Activated T-cell treated with anti-CD3 and anti-CD28 coated beads, Interleukin-2, amount 50 U/mL, for 72 hours (primary cell): ENCODE data around the gene ETS1. TPM values are rescaled to one million over a fixed set of nuclear protein-coding genes. Genes with fewer than 3 reads are reported as not detected.
A peak's percentile ranks its signal among the peaks of the same experiment; 100 is the strongest.

Source experiments
- ATAC-seq, 2 donors: fragments of 150-1000 bp; cut with Tn5 transposase; replicated peaks in 1 of 2; 2 replicates each; pipeline ENCODE4 v1.10.0; 2021; ENCODE audit warnings: moderate library complexity in 2 of 2, mild to moderate bottlenecking in 1 of 2
- DNase-seq, 2 donors: peaks; one replicate each; pipeline ENCODE4 v3.0.0; 2021 to 2022; ENCODE audit warnings: mixed read lengths in 1 of 2
- H3K27ac Mint-ChIP-seq: one replicate; pipeline ENCODE4 v1.8.0; 2022; ENCODE audit warnings: mild to moderate bottlenecking, moderate library complexity, mixed read lengths
- H3K27me3 Mint-ChIP-seq: one replicate; pipeline ENCODE4 v1.8.0; 2022; ENCODE audit warnings: low read depth, mixed read lengths
- H3K36me3 Mint-ChIP-seq, 2 donors: one replicate each; pipeline ENCODE4 v1.8.0; 2022; ENCODE audit warnings: mixed read lengths in 2 of 2, mild to moderate bottlenecking in 1 of 2; ENCODE audit not compliant: insufficient read depth in 2 of 2
- H3K4me1 Mint-ChIP-seq: one replicate; pipeline ENCODE4 v1.8.0; 2022; ENCODE audit warnings: low read depth, mixed read lengths
- H3K4me3 Mint-ChIP-seq, 2 donors: one replicate each; pipeline ENCODE4 v1.8.0; 2022; ENCODE audit warnings: mild to moderate bottlenecking in 2 of 2, mixed read lengths in 2 of 2, moderate library complexity in 2 of 2
- H3K9me3 Mint-ChIP-seq, 2 donors: one replicate each; pipeline ENCODE4 v1.8.0; 2022; ENCODE audit warnings: mixed read lengths in 2 of 2
- total RNA-seq, 2 donors: library from RNA; stranded (reverse); gene quantifications; one replicate each; pipeline ENCODE4 v1.2.3, GENCODE V29; 2022

The ETS1 gene
- total RNA-seq, 2 donors from 2014 or later, result 713 to 736 TPM

GRCh38 chr11:128549256-128549944, 38.0 kb downstream of the ETS1 start:
- H3K27me3 Mint-ChIP-seq, result no peaks in the 10 kb centered on the region
- H3K36me3 Mint-ChIP-seq, result no peaks in the 10 kb centered on the region
- peak overlapping the region; percentile 69 for H3K27ac Mint-ChIP-seq
- peaks cover 97% of the 10 kb centered on the region for H3K4me1 Mint-ChIP-seq
- peak overlapping the region; percentile 75 to 91 for H3K4me3 Mint-ChIP-seq
- DNase-seq (no peak), ATAC-seq (no peak)
- H3K9me3 Mint-ChIP-seq, result no peaks in the 10 kb centered on the region

DNA sequence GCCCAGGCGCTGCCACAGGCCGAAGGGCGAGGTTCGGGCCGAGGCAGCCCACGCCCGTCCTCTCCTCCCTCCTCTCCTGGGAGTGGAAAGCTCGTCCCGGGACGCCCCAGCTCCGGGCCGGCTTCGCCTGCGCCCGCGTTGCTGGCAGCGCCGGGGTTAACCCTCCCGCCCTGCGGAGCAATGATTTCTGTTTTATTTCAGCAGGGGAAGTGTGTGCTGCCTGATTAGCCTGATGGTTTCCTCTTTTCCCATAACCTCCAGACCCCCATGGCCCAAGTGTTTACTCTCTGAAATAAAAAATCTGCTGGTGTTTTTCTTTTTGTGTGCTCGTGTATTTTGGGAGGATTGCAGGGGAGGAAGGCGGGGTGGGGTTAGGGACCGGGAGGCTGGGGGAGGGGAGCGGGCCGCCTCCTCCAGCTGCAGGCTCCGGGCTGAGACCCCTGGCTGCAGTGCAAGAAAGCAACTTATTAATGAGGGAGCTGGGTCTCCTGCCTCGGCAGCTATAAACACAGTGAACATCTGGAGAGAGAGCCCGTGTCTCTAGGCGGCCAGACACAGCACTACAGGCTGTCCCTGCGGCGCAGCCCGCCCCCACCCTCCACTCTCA, 38.6 kb downstream of the ETS1 start:
- Mint-ChIP-seq H3K27me3 (no peaks in the 10 kb centered on the region), H3K4me1 (peaks cover 95% of the 10 kb centered on the region), H3K9me3 (no peaks in the 10 kb centered on the region), H3K27ac (peak overlapping the region; percentile 96), H3K36me3 (no peaks in the 10 kb centered on the region), H3K4me3 (peak overlapping the region; percentile 91 to 92)
- DNase-seq (peak in 1 of 2 donors; percentile 44), ATAC-seq (no peak)

DNA sequence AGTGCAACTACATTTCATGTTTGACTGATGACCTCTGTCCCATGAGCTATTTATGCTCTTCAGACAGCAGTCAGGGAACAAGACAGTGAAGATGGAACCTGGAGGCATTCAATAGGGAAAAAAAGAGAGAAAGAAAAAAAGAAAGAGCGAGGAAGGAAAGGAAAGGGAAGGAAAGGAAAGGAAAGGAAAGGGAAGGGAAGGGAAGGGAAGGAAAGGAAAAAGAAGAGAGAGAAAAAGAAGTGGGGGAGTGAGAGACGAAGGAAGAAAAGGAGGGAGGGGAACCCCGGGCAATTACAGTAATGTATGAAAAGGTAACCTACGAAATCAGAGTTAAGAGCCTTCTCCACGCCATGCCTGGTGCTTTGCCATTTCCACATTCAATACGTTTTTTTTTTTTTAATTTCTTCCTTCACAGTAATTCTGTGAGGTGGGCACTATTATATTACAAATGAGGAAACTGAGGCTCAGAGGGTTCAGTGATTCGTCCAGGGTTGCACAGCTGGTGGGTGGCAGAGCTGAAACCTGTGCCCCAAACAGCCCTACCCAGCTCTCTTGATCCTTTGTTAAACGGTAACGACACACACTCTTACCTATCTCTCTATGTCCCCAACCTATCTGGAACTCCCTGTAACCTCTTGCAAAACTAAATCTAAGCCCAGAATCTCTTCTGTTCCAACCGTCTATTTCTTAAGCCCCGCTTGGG, 39.3 kb downstream of the ETS1 start:
- no peaks in the 10 kb centered on the region for H3K36me3 Mint-ChIP-seq
- no peaks in the 10 kb centered on the region for H3K9me3 Mint-ChIP-seq
- H3K27ac Mint-ChIP-seq, result peak overlapping the region; percentile 96
- DNase-seq (no peak), ATAC-seq (no peak)
- no peaks in the 10 kb centered on the region for H3K27me3 Mint-ChIP-seq
- H3K4me1 Mint-ChIP-seq, result peaks cover 95% of the 10 kb centered on the region
- H3K4me3 Mint-ChIP-seq, result peak overlapping the region; percentile 91 to 92

DNA sequence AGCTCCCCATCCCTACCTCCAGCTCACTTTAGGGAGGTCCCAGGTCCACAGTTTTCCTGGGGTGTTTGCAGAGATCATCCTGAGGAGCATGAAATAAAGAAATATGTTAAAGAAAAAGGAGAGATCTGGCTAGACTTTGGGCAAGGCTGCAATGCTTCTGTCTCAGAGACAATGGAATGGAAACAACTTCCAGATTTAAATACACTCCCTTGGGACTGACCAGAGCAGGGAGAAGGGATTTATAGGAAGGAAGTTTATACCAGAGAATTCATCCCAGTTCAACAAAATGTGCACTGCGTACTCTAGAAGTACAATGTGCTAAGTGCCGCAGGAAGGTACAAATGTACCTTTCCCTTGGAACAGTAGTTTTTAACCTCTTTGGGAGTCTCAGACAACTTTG, 40.4 kb downstream of the ETS1 start:
- Mint-ChIP-seq H3K4me3 (peak overlapping the region; percentile 91 to 92), H3K27me3 (no peaks in the 10 kb centered on the region), H3K4me1 (peaks cover 88% of the 10 kb centered on the region), H3K36me3 (no peaks in the 10 kb centered on the region), H3K9me3 (no peaks in the 10 kb centered on the region), H3K27ac (peak overlapping the region; percentile 96)
- ATAC-seq (no peak), DNase-seq (no peak)

GRCh38 chr11:128544471-128545051, 42.8 kb downstream of the ETS1 start:
- ATAC-seq (peak; percentile 59 to 65), DNase-seq (no peak)
- Mint-ChIP-seq H3K36me3 (no peaks in the 10 kb centered on the region), H3K27ac (peak overlapping the region; percentile 87), H3K27me3 (no peaks in the 10 kb centered on the region), H3K9me3 (no peaks in the 10 kb centered on the region), H3K4me3 (peak overlapping the region; percentile 74 to 90), H3K4me1 (peaks cover 70% of the 10 kb centered on the region)

DNA sequence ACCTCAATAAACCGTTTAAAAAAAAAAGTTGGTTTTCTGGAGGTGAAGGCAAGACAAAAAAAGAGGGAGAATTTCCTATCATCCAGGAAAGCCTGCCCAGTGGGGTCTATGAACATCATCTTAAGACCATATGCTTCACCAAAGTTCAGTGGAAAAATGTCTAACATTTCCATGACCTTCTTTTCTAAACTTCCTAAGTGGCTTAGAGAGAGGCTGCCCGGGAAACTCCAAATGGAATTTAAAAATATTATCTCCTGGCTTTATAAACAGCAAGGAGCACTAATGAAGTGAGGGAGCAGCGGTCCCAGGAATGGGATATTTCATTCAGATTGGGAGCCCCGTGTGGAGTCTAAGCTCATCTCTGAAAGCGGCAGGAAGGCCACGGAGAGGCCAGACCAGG, 46.9 kb downstream of the ETS1 start:
- no peaks in the 10 kb centered on the region for H3K36me3 Mint-ChIP-seq
- no peaks in the 10 kb centered on the region for H3K9me3 Mint-ChIP-seq
- H3K4me1 Mint-ChIP-seq, result peaks cover 40% of the 10 kb centered on the region
- no peaks in the 10 kb centered on the region for H3K27me3 Mint-ChIP-seq
- no peak overlapping the region for H3K27ac Mint-ChIP-seq
- no peak overlapping the region for H3K4me3 Mint-ChIP-seq
- no peak for ATAC-seq
- DNase-seq, result no peak

GRCh38 chr11:128536506-128536905, 50.9 kb downstream of the ETS1 start:
- Mint-ChIP-seq H3K9me3 (peaks cover 2 to 3% of the 10 kb centered on the region in 2 donors), H3K4me3 (no peak overlapping the region), H3K27me3 (no peaks in the 10 kb centered on the region), H3K27ac (no peak overlapping the region), H3K4me1 (peaks cover 37% of the 10 kb centered on the region), H3K36me3 (peaks cover 6 to 7% of the 10 kb centered on the region in 2 donors)
- DNase-seq, result no peak
- ATAC-seq, result no peak

GRCh38 chr11:128535468-128536457, 51.6 kb downstream of the ETS1 start:
- Mint-ChIP-seq H3K4me1 (peaks cover 39% of the 10 kb centered on the region), H3K9me3 (peaks cover 2 to 3% of the 10 kb centered on the region in 2 donors), H3K36me3 (peaks cover 6 to 7% of the 10 kb centered on the region in 2 donors), H3K27me3 (no peaks in the 10 kb centered on the region), H3K27ac (no peak overlapping the region), H3K4me3 (peak overlapping the region in 1 of 2 donors; percentile 16)
- ATAC-seq (no peak), DNase-seq (no peak)

- DNase-seq (no peak), ATAC-seq (peak in 1 of 2 donors; percentile 12)
- H3K4me3 Mint-ChIP-seq, result no peak overlapping the region
- H3K36me3 Mint-ChIP-seq, result peaks cover 8 to 10% of the 10 kb centered on the region in 2 donors
- no peak overlapping the region for H3K27ac Mint-ChIP-seq
- H3K27me3 Mint-ChIP-seq, result no peaks in the 10 kb centered on the region
- H3K9me3 Mint-ChIP-seq, result peaks cover 5 to 6% of the 10 kb centered on the region in 2 donors
- peaks cover 62% of the 10 kb centered on the region for H3K4me1 Mint-ChIP-seq
Observed at GRCh38 chr11:128533472-128533871, 53.9 kb downstream of the ETS1 start.

DNA sequence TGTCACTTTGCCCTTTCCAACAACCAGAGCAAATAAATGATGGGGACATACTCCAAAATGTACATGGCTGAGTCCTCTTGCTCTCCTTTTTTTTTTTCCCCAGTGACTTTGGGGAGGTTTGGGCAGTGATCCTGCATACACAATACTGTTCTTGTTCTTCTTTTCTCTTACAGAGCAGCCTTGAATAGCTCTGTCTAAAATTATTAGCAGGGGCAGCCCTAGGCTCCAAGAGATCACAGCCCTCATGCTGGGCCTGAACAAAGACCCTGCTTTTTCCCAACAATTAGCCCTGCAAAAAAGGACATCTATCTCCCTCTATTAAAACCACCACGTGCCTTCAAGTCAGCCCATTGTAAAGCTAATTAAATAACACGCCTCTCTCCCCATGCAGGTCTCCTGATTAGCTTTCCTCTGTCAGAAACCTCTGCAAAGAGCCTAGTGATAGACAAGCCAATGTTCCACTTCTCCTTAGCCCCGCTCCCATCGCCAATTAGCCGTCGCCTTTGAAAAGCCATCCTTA, 54.7 kb downstream of the ETS1 start:
- Mint-ChIP-seq H3K36me3 (peaks cover 8 to 10% of the 10 kb centered on the region in 2 donors), H3K9me3 (peaks cover 5 to 6% of the 10 kb centered on the region in 2 donors), H3K27ac (no peak overlapping the region), H3K4me1 (peaks cover 70% of the 10 kb centered on the region), H3K4me3 (no peak overlapping the region), H3K27me3 (no peaks in the 10 kb centered on the region)
- DNase-seq (no peak), ATAC-seq (no peak)

GRCh38 chr11:128532016-128532571, 55.3 kb downstream of the ETS1 start:
- Mint-ChIP-seq H3K27me3 (no peaks in the 10 kb centered on the region), H3K4me3 (no peak overlapping the region), H3K4me1 (peaks cover 73% of the 10 kb centered on the region), H3K27ac (no peak overlapping the region), H3K9me3 (peaks cover 5 to 6% of the 10 kb centered on the region in 2 donors), H3K36me3 (peaks cover 8 to 10% of the 10 kb centered on the region in 2 donors)
- no peak for ATAC-seq
- DNase-seq, result no peak

- Mint-ChIP-seq H3K36me3 (peaks cover 8 to 10% of the 10 kb centered on the region in 2 donors), H3K9me3 (peaks cover 5 to 6% of the 10 kb centered on the region in 2 donors), H3K27ac (no peak overlapping the region), H3K27me3 (no peaks in the 10 kb centered on the region), H3K4me3 (no peak overlapping the region), H3K4me1 (peaks cover 78% of the 10 kb centered on the region)
- ATAC-seq, result no peak
- DNase-seq, result no peak
Observed at GRCh38 chr11:128531588-128531987, 55.8 kb downstream of the ETS1 start.
